Measurements from ENCODE around the gene PRSS57.
A peak's percentile ranks its signal among the peaks of the same experiment; 100 is the strongest.

GRCh38 chr19:664913-665443, 30.3 kb downstream of the PRSS57 start:
- TF ChIP-seq, protein P1, sequence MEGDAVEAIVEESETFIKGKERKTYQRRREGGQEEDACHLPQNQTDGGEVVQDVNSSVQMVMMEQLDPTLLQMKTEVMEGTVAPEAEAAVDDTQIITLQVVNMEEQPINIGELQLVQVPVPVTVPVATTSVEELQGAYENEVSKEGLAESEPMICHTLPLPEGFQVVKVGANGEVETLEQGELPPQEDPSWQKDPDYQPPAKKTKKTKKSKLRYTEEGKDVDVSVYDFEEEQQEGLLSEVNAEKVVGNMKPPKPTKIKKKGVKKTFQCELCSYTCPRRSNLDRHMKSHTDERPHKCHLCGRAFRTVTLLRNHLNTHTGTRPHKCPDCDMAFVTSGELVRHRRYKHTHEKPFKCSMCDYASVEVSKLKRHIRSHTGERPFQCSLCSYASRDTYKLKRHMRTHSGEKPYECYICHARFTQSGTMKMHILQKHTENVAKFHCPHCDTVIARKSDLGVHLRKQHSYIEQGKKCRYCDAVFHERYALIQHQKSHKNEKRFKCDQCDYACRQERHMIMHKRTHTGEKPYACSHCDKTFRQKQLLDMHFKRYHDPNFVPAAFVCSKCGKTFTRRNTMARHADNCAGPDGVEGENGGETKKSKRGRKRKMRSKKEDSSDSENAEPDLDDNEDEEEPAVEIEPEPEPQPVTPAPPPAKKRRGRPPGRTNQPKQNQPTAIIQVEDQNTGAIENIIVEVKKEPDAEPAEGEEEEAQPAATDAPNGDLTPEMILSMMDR (IDR thresholded peaks at IDR 0.05; ENCODE audit: low read depth, low read length, poor library complexity, severe bottlenecking), result peak; percentile 82
- no peak for TF ChIP-seq EZH2phosphoT487 (IDR thresholded peaks at IDR 0.05; ENCODE audit: borderline replicate concordance, low read length)
